ENCODE results near the gene HSPD1. TPM values are rescaled to one million over a fixed set of nuclear protein-coding genes. Genes with fewer than 3 reads are reported as not detected.

Gene HSPD1
- total and polyA plus RNA-seq, 9 of the 15 experiments (the other 6 are each of a cell fraction or from before 2014, with no cell fraction given), result 398 to 1,014 (median 622) TPM

GRCh38 chr2:197499594-197500502 lies at the start of gene HSPD1, which contains the start of gene HSPE1 (continued):
- TF ChIP-seq HMBOX1 (IDR thresholded peaks at IDR 0.05) (no peak), ZBTB2 (IDR thresholded peaks at IDR 0.05) (peak; percentile 50; the same call in 1 of the 2 replicates), POLR3A (IDR thresholded peaks at IDR 0.05; ENCODE audit: borderline replicate concordance, extremely low read depth, insufficient read depth, insufficient read length) (no peak), IRF2 (CRISPR knock-in tag; IDR thresholded peaks at IDR 0.05) (no peak), JUND (IDR thresholded peaks at IDR 0.05; ENCODE audit: borderline replicate concordance, low read depth, low read length) (peak; percentile 66), JUND (tag; IDR thresholded peaks at IDR 0.05; ENCODE audit: borderline replicate concordance, low read depth, low read length) (no peak; the same call in 2 of the 3 replicates), ESRRA (IDR thresholded peaks at IDR 0.05; ENCODE audit: borderline replicate concordance, low read depth) (peak; percentile 92), RBFOX2 (IDR thresholded peaks at IDR 0.05; ENCODE audit: low read depth, low read length) (peak; percentile 89), BCOR (IDR thresholded peaks at IDR 0.05) (peak; percentile 70; the same call in 1 of the 2 replicates), ZNF165 (CRISPR knock-in tag; IDR thresholded peaks at IDR 0.05; ENCODE audit: borderline replicate concordance) (no peak), MTA3 (IDR thresholded peaks at IDR 0.05; ENCODE audit: borderline replicate concordance) (0 out of 2 replicates have a peak, but pooled peaks have one; percentile 16), ZFP1 (CRISPR knock-in tag; IDR thresholded peaks at IDR 0.05) (no peak), THRB (CRISPR knock-in tag; conservative IDR thresholded peaks at IDR 0.05) (no peak), RBM15 (IDR thresholded peaks at IDR 0.05; ENCODE audit: insufficient read depth, low read length) (no peak), SMC3 (conservative IDR thresholded peaks at IDR 0.05; ENCODE audit: insufficient read depth, low read depth, low read length) (no peak), RBBP5 (IDR thresholded peaks at IDR 0.05; ENCODE audit: borderline replicate concordance, insufficient read depth, low read length, poor library complexity, severe bottlenecking) (peak; percentile 46), HNRNPK (IDR thresholded peaks at IDR 0.05; ENCODE audit: low read depth, low read length, poor library complexity, severe bottlenecking) (no peak), LEF1 (IDR thresholded peaks at IDR 0.05) (peak; percentile 60; the same call in 1 of the 2 replicates), ZBED1 (IDR thresholded peaks at IDR 0.05) (no peak), TAF9B (IDR thresholded peaks at IDR 0.05; ENCODE audit: partially characterized antibody) (peak; percentile 81), ARNT (IDR thresholded peaks at IDR 0.05) (peak in 1 of 2 experiments; percentile 100; a peak in 2 of 4 replicates), ZFX (CRISPR knock-in tag; IDR thresholded peaks at IDR 0.05) (peak; percentile 93), STAG1 (CRISPR knock-in tag; IDR thresholded peaks at IDR 0.05; ENCODE audit: borderline replicate concordance) (no peak), SMARCE1 (IDR thresholded peaks at IDR 0.05) (no peak), ASH1L (IDR thresholded peaks at IDR 0.05; ENCODE audit: borderline replicate concordance, low read depth, partially characterized antibody) (no peak), OTX1 (CRISPR knock-in tag; IDR thresholded peaks at IDR 0.05) (no peak)

Data from K562 (cell line).